GM18867 (cell line): ENCODE results near the gene MORF4L1.
"Not testable (repeated sequence)": the region's sequence is repeated elsewhere in the genome, so short reads cannot be mapped to it uniquely, and the experiment has no call there.

ENCODE experiments used
- ATAC-seq: cut with Tn5 transposase; IDR thresholded peaks from one replicate; pipeline ENCODE4 v1.9.1; 2021; ENCODE audit warnings: mild to moderate bottlenecking, moderate library complexity; ENCODE audit not compliant: unreplicated experiment

The MORF4L1 gene

GRCh38 chr15:78923480-78924360 lies 51.0 kb downstream of the MORF4L1 start:
- no peak for ATAC-seq

GRCh38 chr15:78925076-78925624 lies 52.5 kb downstream of the MORF4L1 start:
- ATAC-seq = no peak

GRCh38 chr15:78925956-78926743 lies 53.5 kb downstream of the MORF4L1 start:
- no peak for ATAC-seq

- ATAC-seq = no peak
Observed at GRCh38 chr15:78927077-78927790, 54.5 kb downstream of the MORF4L1 start.

- ATAC-seq = not testable (repeated sequence)
Observed at GRCh38 chr15:78928176-78928575, 55.5 kb downstream of the MORF4L1 start.

- ATAC-seq = no peak
Observed at GRCh38 chr15:78928616-78929093, 56.0 kb downstream of the MORF4L1 start.

- ATAC-seq = no peak
Observed at GRCh38 chr15:78929536-78930264, 57.0 kb downstream of the MORF4L1 start.

- ATAC-seq = no peak
Observed at GRCh38 chr15:78930577-78931388, 58.1 kb downstream of the MORF4L1 start.

GRCh38 chr15:78931439-78932257 lies 59.0 kb downstream of the MORF4L1 start:
- ATAC-seq = no peak

GRCh38 chr15:78932258-78932808 lies 59.6 kb downstream of the MORF4L1 start:
- no peak for ATAC-seq

- ATAC-seq = no peak
Observed at GRCh38 chr15:78933187-78933822, 60.6 kb downstream of the MORF4L1 start.

GRCh38 chr15:78933823-78934654 lies 61.3 kb downstream of the MORF4L1 start:
- no peak for ATAC-seq

GRCh38 chr15:78934655-78935023 lies 61.9 kb downstream of the MORF4L1 start:
- ATAC-seq = no peak

GRCh38 chr15:78937132-78937739 lies 64.5 kb downstream of the MORF4L1 start:
- ATAC-seq = no peak

GRCh38 chr15:78938658-78939488 lies 66.2 kb downstream of the MORF4L1 start:
- ATAC-seq = peak; percentile 71

GRCh38 chr15:78942741-78943140 lies 70.1 kb downstream of the MORF4L1 start:
- ATAC-seq = no peak
